Activated CD8-positive, alpha-beta memory T cell treated with anti-CD3 and anti-CD28 coated beads, Interleukin-2, amount 50 U/mL, for 1 hour (primary cell): Measurements from ENCODE around the gene AHSA1.

ENCODE experiments used
- DNase-seq: peaks from one replicate; pipeline ENCODE4 v3.0.0-alpha.2; 2020; ENCODE audit errors: extremely low read depth

AHSA1 gene

DNA sequence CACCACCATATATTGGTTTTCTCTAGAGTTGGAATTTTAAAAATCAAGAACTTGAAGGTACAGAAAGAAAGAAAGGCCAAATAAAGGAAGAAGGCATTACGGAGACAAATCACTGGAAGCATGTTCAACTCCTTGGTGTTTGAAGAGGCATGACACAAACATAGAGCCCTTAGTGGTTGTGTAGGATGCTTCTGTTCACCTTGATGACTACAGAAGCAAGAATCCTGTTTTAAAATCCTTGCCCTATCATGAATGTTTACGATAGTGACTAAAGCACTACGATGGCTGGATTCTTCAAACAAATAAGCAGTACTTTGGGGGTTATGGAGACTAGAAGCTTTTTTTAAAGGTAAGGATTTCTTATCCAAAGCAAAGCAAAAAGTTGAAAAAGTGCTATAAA is 51.0 kb downstream of the AHSA1 start:
- no peak for DNase-seq

DNA sequence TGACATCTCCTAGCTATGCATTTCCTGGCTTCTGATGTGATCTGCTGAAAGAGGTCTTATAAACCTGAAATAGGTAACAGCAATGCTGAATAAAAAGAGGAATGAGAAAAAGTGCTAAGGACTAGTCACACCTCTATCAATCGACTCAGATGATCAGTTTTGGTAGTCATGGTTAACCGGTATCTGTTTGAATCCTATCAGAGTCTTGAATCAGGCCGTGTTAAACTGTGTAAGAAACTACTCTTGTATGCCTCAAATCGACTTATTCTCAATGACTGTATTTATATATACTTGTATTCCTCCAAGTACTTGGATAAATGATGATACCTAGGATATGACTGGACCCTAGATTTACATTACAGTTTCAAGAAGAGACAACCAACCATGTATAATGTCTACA is 51.5 kb downstream of the AHSA1 start:
- no peak for DNase-seq

DNA sequence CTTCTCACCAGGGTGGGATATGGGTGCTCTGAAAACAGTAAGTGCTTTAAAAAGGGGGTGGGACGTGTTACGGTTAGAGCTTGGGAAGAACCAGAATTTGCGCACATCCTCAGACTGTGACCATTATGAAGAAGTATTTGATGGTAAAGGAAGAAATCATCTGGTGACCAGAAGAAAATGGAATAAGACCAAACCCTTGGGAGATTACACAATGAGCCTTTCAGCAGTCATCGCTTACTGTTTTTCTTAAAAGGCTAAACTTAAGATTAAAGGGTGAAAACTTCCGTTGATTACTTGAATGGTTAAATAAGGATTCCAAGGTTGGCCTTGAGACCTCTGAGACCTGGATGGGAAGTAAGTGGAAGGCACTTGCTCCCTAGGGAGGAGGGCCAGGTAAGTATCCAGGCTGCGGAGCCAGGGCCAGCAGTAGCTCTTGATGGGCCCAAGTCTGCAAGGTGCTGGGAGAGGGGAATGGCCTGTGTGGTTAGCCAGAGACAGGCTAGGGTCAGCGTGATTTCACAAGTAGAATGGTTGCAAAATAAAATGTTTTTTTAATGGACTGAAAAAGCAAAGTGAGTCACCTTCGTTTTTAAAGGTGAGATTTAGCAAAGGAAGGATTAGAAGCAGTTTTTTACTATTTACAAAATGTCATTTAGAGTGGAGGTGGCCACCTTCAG is 53.7 kb downstream of the AHSA1 start:
- DNase-seq = no peak

DNA sequence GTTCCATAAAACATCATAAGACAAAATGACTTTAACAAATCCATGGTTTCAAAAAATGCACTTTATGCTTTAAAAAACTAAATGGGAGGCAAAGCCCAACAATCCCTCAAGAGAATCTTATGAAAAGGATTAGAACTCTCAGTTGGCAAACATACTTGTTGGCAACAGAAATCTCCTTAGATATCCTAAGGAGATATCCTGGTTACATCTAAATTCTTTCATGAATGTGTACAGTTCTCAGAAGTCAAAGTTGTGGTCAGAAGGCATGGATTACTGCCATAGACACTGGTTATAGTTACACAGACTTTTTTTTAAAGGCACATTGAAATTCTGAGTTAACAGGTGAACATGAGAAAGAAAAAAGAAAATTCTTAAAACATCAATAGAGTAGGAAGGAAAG is 58.2 kb downstream of the AHSA1 start:
- DNase-seq = no peak
